ENCODE results near the gene SUPT3H.
A peak's percentile ranks its signal among the peaks of the same experiment; 100 is the strongest.

The SUPT3H gene

GRCh38 chr6:45377554-45378333 lies at the start of gene SUPT3H:
Gene SUPT3H (minus strand): TSS chr6:45377934.
- peak; percentile 95 for DNase-seq (ENCODE audit: low spot score)

GRCh38 chr6:45426251-45426650 lies 48.5 kb upstream of the SUPT3H start:
- DNase-seq (ENCODE audit: low spot score), result no peak

- no peak for DNase-seq (ENCODE audit: low spot score)
Observed at GRCh38 chr6:45424451-45424861, 46.7 kb upstream of the SUPT3H start.

GRCh38 chr6:45423824-45424450 lies 46.2 kb upstream of the SUPT3H start:
- no peak for DNase-seq (ENCODE audit: low spot score)

GRCh38 chr6:45423111-45423823 lies 45.5 kb upstream of the SUPT3H start:
- peak; percentile 53 for DNase-seq (ENCODE audit: low spot score)

GRCh38 chr6:45422503-45423110 lies 44.9 kb upstream of the SUPT3H start:
- DNase-seq (ENCODE audit: low spot score), result peak; percentile 63

- DNase-seq (ENCODE audit: low spot score), result peak; percentile 82
Observed at GRCh38 chr6:45421709-45422502, 44.2 kb upstream of the SUPT3H start.

- DNase-seq (ENCODE audit: low spot score), result peak; percentile 38
Observed at GRCh38 chr6:45420909-45421708, 43.4 kb upstream of the SUPT3H start.

GRCh38 chr6:45420083-45420908 lies 42.6 kb upstream of the SUPT3H start:
- DNase-seq (ENCODE audit: low spot score), result peak; percentile 47

- DNase-seq (ENCODE audit: low spot score), result peak; percentile 37
Observed at GRCh38 chr6:45419571-45420082, 41.9 kb upstream of the SUPT3H start.

- DNase-seq (ENCODE audit: low spot score), result no peak
Observed at GRCh38 chr6:45417436-45417835, 39.7 kb upstream of the SUPT3H start.

- no peak for DNase-seq (ENCODE audit: low spot score)
Observed at GRCh38 chr6:45416700-45417099, 39.0 kb upstream of the SUPT3H start.

- no peak for DNase-seq (ENCODE audit: low spot score)
Observed at GRCh38 chr6:45415788-45416518, 38.2 kb upstream of the SUPT3H start.

GRCh38 chr6:45415315-45415714 lies 37.6 kb upstream of the SUPT3H start:
- no peak for DNase-seq (ENCODE audit: low spot score)

- DNase-seq (ENCODE audit: low spot score), result no peak
Observed at GRCh38 chr6:45411959-45412358, 34.2 kb upstream of the SUPT3H start.

- DNase-seq (ENCODE audit: low spot score), result no peak
Observed at GRCh38 chr6:45400021-45400420, 22.3 kb upstream of the SUPT3H start.

- no peak for DNase-seq (ENCODE audit: low spot score)
Observed at GRCh38 chr6:45398075-45398813, 20.5 kb upstream of the SUPT3H start.

GRCh38 chr6:45394586-45395095 lies 16.9 kb upstream of the SUPT3H start:
- DNase-seq (ENCODE audit: low spot score), result no peak

Data from AG08396 (cell line).